Fibroblast of pulmonary artery (primary cell): ENCODE results near the gene ELAPOR2.

Source experiments
- DNase-seq: peaks from one replicate; pipeline ENCODE4 v3.0.0-alpha.2; 2010; ENCODE audit warnings: low read depth
- H3K4me3 ChIP-seq: replicated peaks from 2 replicates; pipeline ENCODE4 v1.5.1; 2011; ENCODE audit warnings: low read depth, mild to moderate bottlenecking, control low read depth, low read length, moderate library complexity
- CTCF ChIP-seq: IDR thresholded peaks from 2 replicates; pipeline ENCODE4 v1.5.1; 2011; ENCODE audit warnings: mild to moderate bottlenecking, control low read depth, low read length, inconsistent platforms; ENCODE audit errors: missing control alignments

The ELAPOR2 gene

GRCh38 chr7:87038993-87039690 lies 20.3 kb downstream of the ELAPOR2 start:
- no peak for TF ChIP-seq CTCF
- H3K4me3 ChIP-seq, result peak overlapping the region; percentile 45
- no peak for DNase-seq

- H3K4me3 ChIP-seq, result no peak overlapping the region
- no peak for TF ChIP-seq CTCF
- no peak for DNase-seq
These were observed 22.5 kb downstream of the ELAPOR2 start for GRCh38 chr7:87036985-87037384.

GRCh38 chr7:87032604-87033339 lies 26.7 kb downstream of the ELAPOR2 start:
- H3K4me3 ChIP-seq, result no peak overlapping the region
- DNase-seq, result no peak
- TF ChIP-seq CTCF, result no peak

- no peak for DNase-seq
- H3K4me3 ChIP-seq, result no peak overlapping the region
- no peak for TF ChIP-seq CTCF
These were observed 30.4 kb downstream of the ELAPOR2 start for GRCh38 chr7:87029078-87029477.

- no peak for TF ChIP-seq CTCF
- DNase-seq, result no peak
These were observed 30.8 kb downstream of the ELAPOR2 start for GRCh38 chr7:87028636-87029035.

GRCh38 chr7:87027900-87028299 lies 31.6 kb downstream of the ELAPOR2 start:
- H3K4me3 ChIP-seq, result no peak overlapping the region
- no peak for TF ChIP-seq CTCF
- DNase-seq, result no peak

More at GRCh38 chr7:87028636-87029035, 30.8 kb downstream of the ELAPOR2 start:
- H3K4me3 ChIP-seq, result no peak overlapping the region
